Measurements from ENCODE around the gene PPP1R16B. TPM values are rescaled to one million over a fixed set of nuclear protein-coding genes. Genes with fewer than 3 reads are reported as not detected.

The PPP1R16B gene
- total and polyA plus RNA-seq, 2 of the 8 experiments (the other 6 are each of a cell fraction or from before 2014, with no cell fraction given), result 2.6 to 8.9 TPM

DNA sequence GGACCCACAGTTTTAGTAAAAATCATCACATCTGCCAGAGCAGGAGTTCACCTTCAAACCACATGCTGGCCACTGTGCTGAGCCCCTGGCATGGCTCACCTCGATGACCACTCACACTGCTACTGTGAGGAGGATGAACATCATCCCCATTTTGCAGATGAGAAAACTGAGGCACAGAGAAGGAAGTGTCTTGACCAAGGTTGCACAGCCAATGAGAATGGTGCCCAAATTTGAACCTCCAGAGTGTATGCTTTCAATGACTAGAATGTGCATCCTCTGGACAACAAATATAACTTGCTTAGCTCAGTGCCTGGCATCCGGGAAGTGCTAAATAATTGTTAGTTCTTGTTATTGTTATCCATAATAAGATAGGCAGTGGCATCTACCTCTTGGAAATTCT is 83.6 kb downstream of the PPP1R16B start:
- Histone ChIP-seq H4K8ac (ENCODE audit: extremely low read depth, insufficient read depth, low read length) (no peak overlapping the region), H4K20me1 (replicated peaks in 1 of 2; ENCODE audit: control insufficient read depth in 1 of 2, insufficient read depth in 2 of 2, low read length in 2 of 2) (peaks cover 0 to 2% of the 10 kb centered on the region in 2 experiments), H2BK15ac (ENCODE audit: low read length) (no peak overlapping the region), H3K79me2 (ENCODE audit: control insufficient read depth in 1 of 2, insufficient read depth in 2 of 2, low read length in 2 of 2) (no peaks in the 10 kb centered on the region), H3K18ac (ENCODE audit: extremely low read depth, low read length) (no peak overlapping the region), H3K23ac (ENCODE audit: insufficient read length) (no peak overlapping the region), H3K4ac (replicated peaks; ENCODE audit: insufficient read length, low read depth, low read length) (no peak overlapping the region), H4K5ac (ENCODE audit: insufficient read length, low read depth, low read length) (no peak overlapping the region), H3K27ac (ENCODE audit: low read depth, low read length) (no peak overlapping the region), H3K9ac (replicated peaks in 1 of 4; ENCODE audit: extremely low read depth in 1 of 4, low read depth in 3 of 4, low read length in 3 of 4) (no peak overlapping the region), H3K56ac (replicated peaks; ENCODE audit: insufficient read length, low read depth, low read length) (no peak overlapping the region), H2BK5ac (ENCODE audit: low read depth, low read length) (no peak overlapping the region), H3K9me3 (ENCODE audit: insufficient read depth in 2 of 2, low read depth in 1 of 2, low read length in 1 of 2) (no peaks in the 10 kb centered on the region), H3K4me2 (ENCODE audit: insufficient read depth in 1 of 2, low read depth in 2 of 2, low read length in 2 of 2) (no peak overlapping the region), H3K4me3 (ENCODE audit: extremely low read depth in 1 of 4, insufficient read depth in 2 of 4, low read depth in 3 of 4, low read length in 4 of 4) (no peak overlapping the region), H2AK5ac (ENCODE audit: low read depth, low read length) (no peak overlapping the region), H3K4me1 (replicated peaks in 1 of 4; ENCODE audit: control insufficient read depth in 3 of 4, insufficient read depth in 4 of 4, low read length in 3 of 4) (peaks cover 0 to 8% (median 4%) of the 10 kb centered on the region in 4 experiments; a peak in 5 of 7 replicates), H2AFZ (ENCODE audit: low read length) (no peak overlapping the region), H3K27me3 (replicated peaks in 1 of 4; ENCODE audit: control insufficient read depth in 3 of 4, extremely low read depth in 1 of 4, insufficient read depth in 3 of 4, low read length in 3 of 4) (no peaks in the 10 kb centered on the region; a peak in 1 of 7 replicates), H3K14ac (ENCODE audit: insufficient read length) (no peak overlapping the region), H2BK20ac (ENCODE audit: low read length) (no peak overlapping the region), H2BK120ac (replicated peaks; ENCODE audit: low read depth, low read length) (no peak overlapping the region), H3K23me2 (ENCODE audit: low read depth, low read length) (peaks cover 2% of the 10 kb centered on the region; the same call in 1 of the 2 replicates), H3K36me3 (ENCODE audit: control insufficient read depth in 2 of 4, insufficient read depth in 4 of 4, low read length in 3 of 4) (no peaks in the 10 kb centered on the region), H2BK12ac (ENCODE audit: low read depth, low read length) (no peak overlapping the region), H3K79me1 (ENCODE audit: low read depth, low read length) (no peaks in the 10 kb centered on the region; the same call in 1 of the 2 replicates), H4K91ac (replicated peaks; ENCODE audit: insufficient read length, low read length) (no peak overlapping the region)
- DNase-seq (ENCODE audit: low read depth in 1 of 2, low spot score in 2 of 2) (no peak), FAIRE-seq (no peak)
- CTCF ChIA-PET (ENCODE audit: partially characterized antibody), result interaction anchor here (2.5 kb wide), 1 partner anchor 30 kb away, joined by 8 read pairs; no protein-coding TSS in a partner anchor
- TF ChIP-seq NANOG (IDR thresholded peaks at IDR 0.05; ENCODE audit: insufficient read depth, low read depth, low read length, poor library complexity, severe bottlenecking) (no peak), GTF2F1 (IDR thresholded peaks at IDR 0.05; ENCODE audit: borderline replicate concordance, low read depth, low read length) (no peak)
- POLR2A ChIA-PET (ENCODE audit: partially characterized antibody), result interaction anchor here (1.3 kb wide), 1 partner anchor 10 kb away, joined by 6 read pairs; no protein-coding TSS in a partner anchor
- 95% methylated on average over 2 of the region's 2 CpGs; no CpG with 5 or more reads in 1 of the 2 experiments for WGBS, 2 experiments (ENCODE audit: extremely low coverage in 1 of 2, insufficient coverage in 1 of 2, insufficient read length in 1 of 2, insufficient replicate concordance in 2 of 2, low coverage in 1 of 2, low lambda C conversion rate in 2 of 2, missing lambda C conversion rate in 1 of 2)
